ENCODE results near the gene COL4A5. TPM values are rescaled to one million over a fixed set of nuclear protein-coding genes. Genes with fewer than 3 reads are reported as not detected.

Gene COL4A5
- total and polyA plus RNA-seq, 3 donors from 2014 or later = 13.4 to 33.0 (median 23.8) TPM

GRCh38 chrX:108511721-108512120 lies 72.1 kb downstream of the COL4A5 start:
- Histone ChIP-seq H3K4me1 (no peaks in the 10 kb centered on the region), H3K27ac (no peak overlapping the region), H3K9me3 (no peaks in the 10 kb centered on the region), H3K4me3 (no peak overlapping the region), H3K27me3 (no peaks in the 10 kb centered on the region), H3K36me3 (ENCODE audit: low read depth, missing control alignments) (no peaks in the 10 kb centered on the region)
- 91 to 94% methylated on average over 1 of the region's 1 CpG for WGBS, 2 donors
- TF ChIP-seq CTCF (IDR thresholded peaks at IDR 0.05) (no peak), POLR2A (IDR thresholded peaks at IDR 0.05) (no peak)
- no peak for DNase-seq
- intact Hi-C loops (cut with DNase I; ENCODE audit: low total_unique reads) = no loop called here

DNA sequence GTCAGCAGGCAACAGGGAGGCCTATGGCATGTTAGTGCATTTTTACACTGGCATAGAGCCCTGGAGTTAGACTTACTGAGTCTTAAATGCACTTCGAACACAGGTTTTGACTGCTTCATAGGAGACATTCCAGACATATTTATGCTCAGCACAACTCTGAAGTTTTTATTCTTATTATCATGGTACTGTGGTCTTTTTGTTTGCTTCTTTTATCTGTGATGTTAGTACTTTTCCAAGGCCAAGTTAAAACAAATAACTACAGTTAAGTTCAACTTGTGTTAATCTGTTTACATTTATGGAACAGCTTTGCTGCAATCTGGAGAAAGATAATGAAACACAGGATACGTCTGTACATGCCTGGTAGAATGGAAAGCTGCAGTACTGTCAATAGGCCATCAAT lies 76.5 kb downstream of the COL4A5 start:
- TF ChIP-seq POLR2A (IDR thresholded peaks at IDR 0.05) = no peak
- no peak for TF ChIP-seq CTCF (IDR thresholded peaks at IDR 0.05)
- Histone ChIP-seq H3K36me3 (ENCODE audit: low read depth, missing control alignments) (no peaks in the 10 kb centered on the region), H3K4me1 (no peaks in the 10 kb centered on the region), H3K27ac (no peak overlapping the region), H3K27me3 (no peaks in the 10 kb centered on the region), H3K9me3 (no peaks in the 10 kb centered on the region), H3K4me3 (no peak overlapping the region)
- 30 to 44% methylated on average over 2 of the region's 2 CpGs for WGBS, 2 donors
- intact Hi-C loops (cut with DNase I; ENCODE audit: low total_unique reads) = no loop called here
- no peak for DNase-seq

- no peaks in the 10 kb centered on the region for H3K27me3 ChIP-seq
- WGBS, 2 donors = 100% methylated on average over 2 of the region's 3 CpGs; no CpG with 5 or more reads in 1 of the 2 donors
- H3K4me1 ChIP-seq = no peaks in the 10 kb centered on the region
- no peak overlapping the region for H3K4me3 ChIP-seq
- no peak for TF ChIP-seq POLR2A (IDR thresholded peaks at IDR 0.05)
- TF ChIP-seq CTCF (IDR thresholded peaks at IDR 0.05) = no peak
- DNase-seq = no peak
- no peaks in the 10 kb centered on the region for H3K9me3 ChIP-seq
- no peak overlapping the region for H3K27ac ChIP-seq
- intact Hi-C loops (cut with DNase I; ENCODE audit: low total_unique reads) = no loop called here
- no peaks in the 10 kb centered on the region for H3K36me3 ChIP-seq (ENCODE audit: low read depth, missing control alignments)
These were observed 88.1 kb downstream of the COL4A5 start for GRCh38 chrX:108527724-108528123.

- Histone ChIP-seq H3K9me3 (no peaks in the 10 kb centered on the region), H3K36me3 (ENCODE audit: low read depth, missing control alignments) (no peaks in the 10 kb centered on the region), H3K27ac (no peak overlapping the region), H3K27me3 (no peaks in the 10 kb centered on the region), H3K4me1 (no peaks in the 10 kb centered on the region), H3K4me3 (no peak overlapping the region)
- DNase-seq = peak; percentile 34
- 68 to 71% methylated on average over 2 of the region's 2 CpGs for WGBS, 2 donors
- peak; percentile 59 to 68 (median 67) for TF ChIP-seq CTCF (IDR thresholded peaks at IDR 0.05)
- no peak for TF ChIP-seq POLR2A (IDR thresholded peaks at IDR 0.05)
- intact Hi-C loops (cut with DNase I; ENCODE audit: low total_unique reads) = no loop called here
These were observed 97.4 kb downstream of the COL4A5 start for GRCh38 chrX:108537005-108537404.

GRCh38 chrX:108541286-108541685 lies 101.6 kb downstream of the COL4A5 start:
- Histone ChIP-seq H3K27me3 (no peaks in the 10 kb centered on the region), H3K9me3 (no peaks in the 10 kb centered on the region), H3K36me3 (ENCODE audit: low read depth, missing control alignments) (no peaks in the 10 kb centered on the region), H3K4me3 (no peak overlapping the region), H3K4me1 (no peaks in the 10 kb centered on the region), H3K27ac (no peak overlapping the region)
- intact Hi-C loops (cut with DNase I; ENCODE audit: low total_unique reads) = no loop called here
- no peak for DNase-seq
- TF ChIP-seq CTCF (IDR thresholded peaks at IDR 0.05) (no peak), POLR2A (IDR thresholded peaks at IDR 0.05) (no peak)
